HepG2 (cell line): Measurements from ENCODE around the gene TVP23C. TPM values are rescaled to one million over a fixed set of nuclear protein-coding genes. Genes with fewer than 3 reads are reported as not detected.

Source experiments
- ATAC-seq: fragments of 200-7000 bp; cut with Tn5 transposase; 3 replicates; pipeline ENCODE4 v1.9.1; 2020; ENCODE audit warnings: mild to moderate bottlenecking, moderate library complexity
- BruUV-seq: library from RNA; stranded (reverse); fragments of 400-500 nt; replicated peaks from 2 replicates; lab custom pipeline; 2021; lab: Mats Ljungman, UMichigan
- CTCF ChIA-PET: fragments of 300-600 bp; formaldehyde crosslinking; extraction: SDS; loops from one replicate; lab custom pipeline; 2021; ENCODE audit warnings: low total read pairs, inconsistent platforms, low intra/inter-chr PET ratio; lab: Yijun Ruan, JAX
- POLR2A ChIA-PET: fragments of 350-600 bp; sonication (Branson Sonifier 250); formaldehyde crosslinking; loops from one replicate; lab custom pipeline; 2020; ENCODE audit warnings: antibody characterized with exemption, inconsistent platforms; lab: Yijun Ruan, JAX
- DNase-seq: peaks from one replicate; pipeline ENCODE4 v3.0.0-alpha.2; 2015; ENCODE audit warnings: low spot score
- FAIRE-seq: peaks from 3 replicates; lab custom pipeline; 2011; peaks lifted over from hg19 to GRCh38; lab: Jason Lieb, UNC
- H2AFZ ChIP-seq: one replicate; pipeline ENCODE4 v1.6.1; 2011; ENCODE audit warnings: low read length, inconsistent platforms
- H3K27ac ChIP-seq: fragments of 300-600 bp; 3 replicates; pipeline ENCODE4 v1.8.0; 2011; ENCODE audit warnings: mixed run types, mild to moderate bottlenecking, mixed read lengths, low read length, inconsistent platforms; ENCODE audit not compliant: insufficient read depth; ENCODE audit errors: extremely low read length
- H3K27me3 ChIP-seq, 2 experiments: fragments of 200-600 bp in 1 of 2; 2 replicates in 1 of 2; 3 replicates in 1 of 2; pipeline versions ENCODE4 v1.6.0 to v1.8.0; 2011; ENCODE audit warnings: low read length in 2 of 2, mild to moderate bottlenecking in 2 of 2, moderate library complexity in 2 of 2, inconsistent platforms in 1 of 2; ENCODE audit not compliant: insufficient read depth in 2 of 2, control insufficient read depth in 1 of 2
- H3K36me3 ChIP-seq, 2 experiments: fragments of 200-600 bp in 1 of 2; replicated peaks in 1 of 2; 2 replicates in 1 of 2; 3 replicates in 1 of 2; pipeline versions ENCODE4 v1.5.1 to v1.8.0; 2011; ENCODE audit warnings: low read length in 2 of 2, inconsistent platforms in 1 of 2; ENCODE audit not compliant: insufficient read depth in 2 of 2, control insufficient read depth in 1 of 2
- H3K4me1 ChIP-seq: 2 replicates; pipeline ENCODE4 v1.5.1; 2012; ENCODE audit warnings: low read length, inconsistent platforms; ENCODE audit not compliant: insufficient read depth
- H3K4me2 ChIP-seq: 2 replicates; pipeline ENCODE4 v1.6.0; 2011; ENCODE audit warnings: low read depth, low read length, inconsistent platforms
- H3K4me3 ChIP-seq, 3 experiments: fragments of 200-600 bp in 1 of 3; sonication (generic), shearing (Covaris generic) in 1 of 3; replicated peaks in 1 of 3; 2 replicates each; pipeline ENCODE4 v1.5.1; 2011 to 2016; ENCODE audit warnings: low read length in 3 of 3, inconsistent platforms in 2 of 3, low read depth in 2 of 3, mild to moderate bottlenecking in 2 of 3, control low read depth in 1 of 3, mixed read lengths in 1 of 3; ENCODE audit not compliant: insufficient read depth in 1 of 3
- H3K79me2 ChIP-seq: one replicate; pipeline ENCODE4 v1.6.1; 2011; ENCODE audit warnings: low read length, inconsistent platforms; ENCODE audit not compliant: insufficient read depth
- H3K9ac ChIP-seq: 2 replicates; pipeline ENCODE4 v1.6.0; 2011; ENCODE audit warnings: mild to moderate bottlenecking, low read depth, low read length, inconsistent platforms; ENCODE audit not compliant: insufficient read depth
- H3K9me3 ChIP-seq: 2 replicates; pipeline ENCODE4 v1.5.1; 2012; ENCODE audit warnings: mild to moderate bottlenecking, low read length
- H4K20me1 ChIP-seq: 2 replicates; pipeline ENCODE4 v1.6.0; 2011; ENCODE audit warnings: inconsistent platforms, mild to moderate bottlenecking, low read length, moderate library complexity; ENCODE audit not compliant: insufficient read depth
- ARNT2 ChIP-seq: sonication (generic); formaldehyde crosslinking; IDR thresholded peaks from 2 replicates; pipeline ENCODE4 v1.8.0; 2022; ENCODE audit warnings: mild to moderate bottlenecking, low read depth, missing genetic modification reagents, moderate library complexity
- DPF2 ChIP-seq: sonication (generic); formaldehyde crosslinking; IDR thresholded peaks from 2 replicates; pipeline ENCODE4 v1.4.0; 2020; ENCODE audit warnings: mild to moderate bottlenecking, low read depth, missing genetic modification reagents, borderline replicate concordance
- ETV5 ChIP-seq: IDR thresholded peaks from 2 replicates; pipeline ENCODE4 v1.6.1; 2018; ENCODE audit warnings: missing biosample characterization, missing genetic modification reagents, inconsistent platforms, borderline replicate concordance
- FIP1L1 ChIP-seq: fragments of 200-400 bp; formaldehyde crosslinking; IDR thresholded peaks from 2 replicates; pipeline ENCODE4 v1.6.1; 2018; ENCODE audit warnings: low read depth, mild to moderate bottlenecking, low read length, moderate library complexity, borderline replicate concordance; ENCODE audit not compliant: insufficient read depth
- KLF11 ChIP-seq: IDR thresholded peaks from 2 replicates; pipeline ENCODE4 v1.6.1; 2016; ENCODE audit warnings: missing compliant biosample characterization
- SALL1 ChIP-seq: sonication (generic); formaldehyde crosslinking; IDR thresholded peaks from 2 replicates; pipeline ENCODE4 v1.8.0; 2022; ENCODE audit warnings: mild to moderate bottlenecking, missing genetic modification reagents
- SKI ChIP-seq: fragments of 450-650 bp; IDR thresholded peaks from one replicate; pipeline ENCODE4 v1.6.1; 2018; ENCODE audit warnings: mild to moderate bottlenecking; ENCODE audit not compliant: partially characterized antibody
- SMAD9 ChIP-seq: sonication (generic); formaldehyde crosslinking; IDR thresholded peaks from 2 replicates; pipeline ENCODE4 v1.5.1; 2020; ENCODE audit warnings: mild to moderate bottlenecking, missing genetic modification reagents
- SRSF9 ChIP-seq: fragments of 200-400 bp; formaldehyde crosslinking; IDR thresholded peaks from 2 replicates; pipeline ENCODE4 v1.6.1; 2018; ENCODE audit warnings: borderline replicate concordance, mild to moderate bottlenecking, low read depth, low read length; ENCODE audit not compliant: insufficient read depth, poor library complexity, severe bottlenecking
- TAF15 ChIP-seq: fragments of 200-400 bp; formaldehyde crosslinking; IDR thresholded peaks from one replicate; pipeline ENCODE4 v1.6.1; 2018; ENCODE audit warnings: mild to moderate bottlenecking, low read depth, low read length; ENCODE audit not compliant: poor library complexity, severe bottlenecking
- ZNF234 ChIP-seq: sonication (generic); formaldehyde crosslinking; conservative IDR thresholded peaks from 2 replicates; pipeline ENCODE4 v1.5.1; 2020; ENCODE audit warnings: mild to moderate bottlenecking, missing genetic modification reagents
- ZNF546 ChIP-seq: sonication (generic); formaldehyde crosslinking; conservative IDR thresholded peaks from 2 replicates; pipeline ENCODE4 v1.8.1; 2023; ENCODE audit warnings: mild to moderate bottlenecking, missing genetic modification reagents
- ZNF557 ChIP-seq: sonication (generic); formaldehyde crosslinking; IDR thresholded peaks from 2 replicates; pipeline ENCODE4 v1.4.0; 2020; ENCODE audit warnings: missing genetic modification reagents
- ZNF672 ChIP-seq: sonication (generic); formaldehyde crosslinking; IDR thresholded peaks from 2 replicates; pipeline ENCODE4 v1.8.1; 2022; ENCODE audit warnings: missing genetic modification reagents
- WGBS: methylation state at CpG from one replicate; pipeline ENCODE4 v1.1.6; 2017; ENCODE audit warnings: low lambda C conversion rate; 5-methylcytosine and 5-hydroxymethylcytosine counted together
- in situ Hi-C: cut with HindIII; loops from 2 replicates; pipeline ENCODE4 v1.10.0; 2017; ENCODE audit warnings: low pct_unique_long_range_greater_than_20kb; ENCODE audit not compliant: extremely low pct_ligation_motif_present
- intact Hi-C: fragments of 100-400 bp; cut with micrococcal nuclease; formaldehyde crosslinking; loops from one replicate; pipeline ENCODE4 v1.10.0; 2022; ENCODE audit not compliant: unreplicated experiment
- polyA plus RNA-seq, 8 experiments: library from polyadenylated mRNA; depleted of rRNA in 3 of 8; stranded (reverse) in 7 of 8; unstranded in 1 of 8; fragments of >200 nt; fragmentation: Illumina TruSeq in 4 of 8; extraction: Trizol in 4 of 8; gene quantifications; 2 replicates each; pipeline versions ENCODE4 v1.2.1 to v1.2.3, GENCODE V29; 2011 to 2016; ENCODE audit warnings: low read depth in 4 of 8, missing spikeins in 1 of 8, mixed read lengths in 1 of 8; ENCODE audit not compliant: insufficient read depth in 1 of 8
- total RNA-seq, 5 experiments: library from RNA; depleted of rRNA; stranded (reverse); fragments of >200 nt; fragmentation: Illumina TruSeq; extraction: Trizol; gene quantifications; 2 replicates each; pipeline ENCODE4 v1.2.3, GENCODE V29; 2016; ENCODE audit warnings: low read depth in 1 of 5
- TF ChIP-seq, protein P1 (sequence below): sonication (generic); formaldehyde crosslinking; IDR thresholded peaks from 2 replicates; pipeline ENCODE4 v1.9.0; 2021; ENCODE audit warnings: missing genetic modification reagents, borderline replicate concordance
- TF ChIP-seq, protein P2 (sequence below): sonication (generic); formaldehyde crosslinking; IDR thresholded peaks from 2 replicates; pipeline ENCODE4 v1.8.0; 2022; ENCODE audit warnings: missing genetic modification reagents, mild to moderate bottlenecking, borderline replicate concordance
- TF ChIP-seq, protein P3 (sequence below): sonication (generic); formaldehyde crosslinking; IDR thresholded peaks from 2 replicates; pipeline ENCODE4 v1.9.0; 2022; ENCODE audit warnings: low read depth, missing genetic modification reagents
- TF ChIP-seq, protein P4 (sequence below): sonication (generic); formaldehyde crosslinking; IDR thresholded peaks from 2 replicates; pipeline ENCODE4 v1.5.0; 2020; ENCODE audit warnings: mild to moderate bottlenecking, missing genetic modification reagents

The TVP23C gene
- total and polyA plus RNA-seq, 2 of the 13 experiments (the other 11 are each of a cell fraction or from before 2014, with no cell fraction given), result 10.4 to 28.2 TPM

DNA sequence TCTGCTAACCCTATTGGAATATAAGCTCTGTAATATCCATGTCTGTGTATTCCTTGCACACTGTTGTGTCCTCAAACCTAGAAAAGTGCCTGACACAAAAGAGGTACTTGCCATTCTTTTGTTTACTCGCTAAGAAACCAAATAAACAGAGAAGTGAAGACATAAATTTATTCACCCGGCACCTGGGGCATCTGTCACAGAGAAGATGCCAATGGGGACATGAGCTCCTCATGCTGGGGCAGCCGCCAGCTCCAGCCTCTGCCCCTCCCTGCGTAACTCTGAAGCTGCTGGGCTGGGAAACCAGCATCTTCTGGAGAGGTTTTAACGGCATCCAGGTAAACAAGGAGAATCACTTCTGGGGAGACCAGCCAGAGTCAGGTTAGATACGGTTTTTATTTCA lies 80.8 kb downstream of the TVP23C start:
- no peak for ATAC-seq
- H3K9ac ChIP-seq, result no peak overlapping the region
- H3K9me3 ChIP-seq, result no peaks in the 10 kb centered on the region
- WGBS, result 85% methylated on average over 6 of the region's 6 CpGs
- no peak for FAIRE-seq
- H4K20me1 ChIP-seq, result 0 out of 2 replicates have a peak, but pooled peaks cover 3% of the 10 kb centered on the region
- no peak for TF ChIP-seq SALL1 (CRISPR knock-in tag)
- TF ChIP-seq, protein P1, sequence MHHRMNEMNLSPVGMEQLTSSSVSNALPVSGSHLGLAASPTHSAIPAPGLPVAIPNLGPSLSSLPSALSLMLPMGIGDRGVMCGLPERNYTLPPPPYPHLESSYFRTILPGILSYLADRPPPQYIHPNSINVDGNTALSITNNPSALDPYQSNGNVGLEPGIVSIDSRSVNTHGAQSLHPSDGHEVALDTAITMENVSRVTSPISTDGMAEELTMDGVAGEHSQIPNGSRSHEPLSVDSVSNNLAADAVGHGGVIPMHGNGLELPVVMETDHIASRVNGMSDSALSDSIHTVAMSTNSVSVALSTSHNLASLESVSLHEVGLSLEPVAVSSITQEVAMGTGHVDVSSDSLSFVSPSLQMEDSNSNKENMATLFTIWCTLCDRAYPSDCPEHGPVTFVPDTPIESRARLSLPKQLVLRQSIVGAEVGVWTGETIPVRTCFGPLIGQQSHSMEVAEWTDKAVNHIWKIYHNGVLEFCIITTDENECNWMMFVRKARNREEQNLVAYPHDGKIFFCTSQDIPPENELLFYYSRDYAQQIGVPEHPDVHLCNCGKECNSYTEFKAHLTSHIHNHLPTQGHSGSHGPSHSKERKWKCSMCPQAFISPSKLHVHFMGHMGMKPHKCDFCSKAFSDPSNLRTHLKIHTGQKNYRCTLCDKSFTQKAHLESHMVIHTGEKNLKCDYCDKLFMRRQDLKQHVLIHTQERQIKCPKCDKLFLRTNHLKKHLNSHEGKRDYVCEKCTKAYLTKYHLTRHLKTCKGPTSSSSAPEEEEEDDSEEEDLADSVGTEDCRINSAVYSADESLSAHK, result no peak
- no peak for TF ChIP-seq SRSF9
- no peak for TF ChIP-seq ZNF234 (CRISPR knock-in tag)
- no peak for TF ChIP-seq ZNF557 (CRISPR knock-in tag)
- no peak for TF ChIP-seq SKI
- TF ChIP-seq FIP1L1, result no peak
- no peak for TF ChIP-seq ZNF546
- no peak for TF ChIP-seq SMAD9 (CRISPR knock-in tag)
- no peak for TF ChIP-seq ARNT2 (CRISPR knock-in tag)
- TF ChIP-seq DPF2, result no peak
- TF ChIP-seq, protein P2, sequence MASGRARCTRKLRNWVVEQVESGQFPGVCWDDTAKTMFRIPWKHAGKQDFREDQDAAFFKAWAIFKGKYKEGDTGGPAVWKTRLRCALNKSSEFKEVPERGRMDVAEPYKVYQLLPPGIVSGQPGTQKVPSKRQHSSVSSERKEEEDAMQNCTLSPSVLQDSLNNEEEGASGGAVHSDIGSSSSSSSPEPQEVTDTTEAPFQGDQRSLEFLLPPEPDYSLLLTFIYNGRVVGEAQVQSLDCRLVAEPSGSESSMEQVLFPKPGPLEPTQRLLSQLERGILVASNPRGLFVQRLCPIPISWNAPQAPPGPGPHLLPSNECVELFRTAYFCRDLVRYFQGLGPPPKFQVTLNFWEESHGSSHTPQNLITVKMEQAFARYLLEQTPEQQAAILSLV (CRISPR knock-in tag), result no peak
- TF ChIP-seq KLF11 (CRISPR knock-in tag), result no peak
- TF ChIP-seq, protein P3, sequence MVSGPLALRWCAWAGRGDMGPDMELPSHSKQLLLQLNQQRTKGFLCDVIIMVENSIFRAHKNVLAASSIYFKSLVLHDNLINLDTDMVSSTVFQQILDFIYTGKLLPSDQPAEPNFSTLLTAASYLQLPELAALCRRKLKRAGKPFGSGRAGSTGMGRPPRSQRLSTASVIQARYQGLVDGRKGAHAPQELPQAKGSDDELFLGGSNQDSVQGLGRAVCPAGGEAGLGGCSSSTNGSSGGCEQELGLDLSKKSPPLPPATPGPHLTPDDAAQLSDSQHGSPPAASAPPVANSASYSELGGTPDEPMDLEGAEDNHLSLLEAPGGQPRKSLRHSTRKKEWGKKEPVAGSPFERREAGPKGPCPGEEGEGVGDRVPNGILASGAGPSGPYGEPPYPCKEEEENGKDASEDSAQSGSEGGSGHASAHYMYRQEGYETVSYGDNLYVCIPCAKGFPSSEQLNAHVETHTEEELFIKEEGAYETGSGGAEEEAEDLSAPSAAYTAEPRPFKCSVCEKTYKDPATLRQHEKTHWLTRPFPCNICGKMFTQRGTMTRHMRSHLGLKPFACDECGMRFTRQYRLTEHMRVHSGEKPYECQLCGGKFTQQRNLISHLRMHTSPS (CRISPR knock-in tag), result no peak
- no peak for TF ChIP-seq ZNF672
- TF ChIP-seq TAF15, result no peak
- no peak for TF ChIP-seq ETV5
- TF ChIP-seq, protein P4, sequence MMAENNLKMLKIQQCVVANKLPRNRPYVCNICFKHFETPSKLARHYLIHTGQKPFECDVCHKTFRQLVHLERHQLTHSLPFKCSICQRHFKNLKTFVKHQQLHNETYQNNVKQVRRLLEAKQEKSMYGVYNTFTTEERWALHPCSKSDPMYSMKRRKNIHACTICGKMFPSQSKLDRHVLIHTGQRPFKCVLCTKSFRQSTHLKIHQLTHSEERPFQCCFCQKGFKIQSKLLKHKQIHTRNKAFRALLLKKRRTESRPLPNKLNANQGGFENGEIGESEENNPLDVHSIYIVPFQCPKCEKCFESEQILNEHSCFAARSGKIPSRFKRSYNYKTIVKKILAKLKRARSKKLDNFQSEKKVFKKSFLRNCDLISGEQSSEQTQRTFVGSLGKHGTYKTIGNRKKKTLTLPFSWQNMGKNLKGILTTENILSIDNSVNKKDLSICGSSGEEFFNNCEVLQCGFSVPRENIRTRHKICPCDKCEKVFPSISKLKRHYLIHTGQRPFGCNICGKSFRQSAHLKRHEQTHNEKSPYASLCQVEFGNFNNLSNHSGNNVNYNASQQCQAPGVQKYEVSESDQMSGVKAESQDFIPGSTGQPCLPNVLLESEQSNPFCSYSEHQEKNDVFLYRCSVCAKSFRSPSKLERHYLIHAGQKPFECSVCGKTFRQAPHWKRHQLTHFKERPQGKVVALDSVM, result no peak
- no TSS peak for BruUV-seq
- no peak overlapping the region for H3K4me2 ChIP-seq
- in situ Hi-C loops, result no loop called here
- POLR2A ChIA-PET, result no interaction called here
- CTCF ChIA-PET, result no interaction called here
- H3K27me3 ChIP-seq, result no peaks in the 10 kb centered on the region
- H3K36me3 ChIP-seq, result peaks cover 9 to 17% of the 10 kb centered on the region in 2 experiments
- H3K4me3 ChIP-seq, result no peak overlapping the region
- peaks cover 8% of the 10 kb centered on the region for H3K4me1 ChIP-seq
- H3K79me2 ChIP-seq, result no peaks in the 10 kb centered on the region
- no peak overlapping the region for H2AFZ ChIP-seq
- intact Hi-C loops, result no loop called here
- H3K27ac ChIP-seq, result no peak overlapping the region
- no peak for DNase-seq
